SU-DHL-6 (cell line): ENCODE data around the gene GNE.
"Not testable (repeated sequence)": the region's sequence is repeated elsewhere in the genome, so short reads cannot be mapped to it uniquely, and the experiment has no call there.

Experiments
- EZH2phosphoT487 ChIP-seq: fragments of 200-600 bp; sonication (generic), shearing (Covaris generic); conservative IDR thresholded peaks from 2 replicates; pipeline ENCODE4 v1.6.1; 2018; ENCODE audit warnings: mild to moderate bottlenecking, antibody characterized with exemption, low read length, moderate library complexity, mixed read lengths
- TF ChIP-seq, protein P1 (sequence below): fragments of 200-600 bp; sonication (generic); IDR thresholded peaks from one replicate; pipeline ENCODE4 v1.5.1; 2017; ENCODE audit warnings: antibody characterized with exemption, mild to moderate bottlenecking, low read length, moderate library complexity; ENCODE audit not compliant: insufficient read depth, poor library complexity, severe bottlenecking

DNA sequence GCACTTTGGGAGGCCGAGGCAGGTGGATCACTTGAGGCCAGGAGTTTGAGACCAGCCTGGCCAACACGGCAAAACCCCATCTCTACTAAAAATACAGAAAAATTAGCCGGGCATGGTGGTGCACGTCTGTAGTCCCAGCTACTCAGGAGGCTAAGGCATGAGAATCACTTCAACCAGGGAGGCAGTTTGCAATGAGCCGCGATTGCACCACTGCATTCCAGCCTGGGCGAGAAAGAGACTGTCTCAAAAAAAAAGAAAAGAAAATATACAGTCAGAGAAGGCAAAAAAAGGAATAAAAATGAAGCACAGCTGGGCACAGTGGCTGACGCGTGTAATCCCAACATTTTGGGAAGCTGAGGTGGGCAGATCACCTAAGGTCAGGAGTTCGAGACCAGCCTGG is 81.8 kb downstream of the GNE start:
- TF ChIP-seq, protein P1, sequence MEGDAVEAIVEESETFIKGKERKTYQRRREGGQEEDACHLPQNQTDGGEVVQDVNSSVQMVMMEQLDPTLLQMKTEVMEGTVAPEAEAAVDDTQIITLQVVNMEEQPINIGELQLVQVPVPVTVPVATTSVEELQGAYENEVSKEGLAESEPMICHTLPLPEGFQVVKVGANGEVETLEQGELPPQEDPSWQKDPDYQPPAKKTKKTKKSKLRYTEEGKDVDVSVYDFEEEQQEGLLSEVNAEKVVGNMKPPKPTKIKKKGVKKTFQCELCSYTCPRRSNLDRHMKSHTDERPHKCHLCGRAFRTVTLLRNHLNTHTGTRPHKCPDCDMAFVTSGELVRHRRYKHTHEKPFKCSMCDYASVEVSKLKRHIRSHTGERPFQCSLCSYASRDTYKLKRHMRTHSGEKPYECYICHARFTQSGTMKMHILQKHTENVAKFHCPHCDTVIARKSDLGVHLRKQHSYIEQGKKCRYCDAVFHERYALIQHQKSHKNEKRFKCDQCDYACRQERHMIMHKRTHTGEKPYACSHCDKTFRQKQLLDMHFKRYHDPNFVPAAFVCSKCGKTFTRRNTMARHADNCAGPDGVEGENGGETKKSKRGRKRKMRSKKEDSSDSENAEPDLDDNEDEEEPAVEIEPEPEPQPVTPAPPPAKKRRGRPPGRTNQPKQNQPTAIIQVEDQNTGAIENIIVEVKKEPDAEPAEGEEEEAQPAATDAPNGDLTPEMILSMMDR, result not testable (repeated sequence)
- TF ChIP-seq EZH2phosphoT487, result not testable (repeated sequence)
